ENCODE measurements around the gene HSBP1L1. TPM values are rescaled to one million over a fixed set of nuclear protein-coding genes. Genes with fewer than 3 reads are reported as not detected.
"Not testable (repeated sequence)": the region's sequence is repeated elsewhere in the genome, so short reads cannot be mapped to it uniquely, and the experiment has no call there.

Gene HSBP1L1
- total and polyA plus RNA-seq, 4 experiments from 2014 or later = 12.7 to 34.8 (median 24.5) TPM

- intact Hi-C loops (cut with micrococcal nuclease) = no loop called here
- no peaks in the 10 kb centered on the region for H3K36me3 ChIP-seq (ENCODE audit: insufficient read depth, low read length)
- Mint-ChIP-seq H3K4me1 (no peaks in the 10 kb centered on the region), H3K4me3 (no peak overlapping the region), H3K27me3 (peaks cover 0 to 3% of the 10 kb centered on the region in 2 donors), H3K36me3 (peaks cover 7 to 13% of the 10 kb centered on the region in 2 donors), H3K9me3 (peaks cover 0 to 53% (median 21%) of the 10 kb centered on the region in 8 donors), H3K27ac (peak overlapping the region in 1 of 7 donors; percentile 67)
- H3K4me1 ChIP-seq (ENCODE audit: insufficient read depth, low read length) = no peaks in the 10 kb centered on the region
- ChIA-PET POLR2A (ENCODE audit: partially characterized antibody) (no interaction called here), CTCF (ENCODE audit: partially characterized antibody) (no interaction called here)
- H3K4me3 ChIP-seq (ENCODE audit: low read length in 2 of 2) = no peak overlapping the region
- no peaks in the 10 kb centered on the region for H3K9me3 ChIP-seq (ENCODE audit: control insufficient read depth in 1 of 2, low read length in 2 of 2)
- no peak for DNase-seq
- H3K27me3 ChIP-seq (ENCODE audit: insufficient read depth, low read length) = no peaks in the 10 kb centered on the region
- H3K27ac ChIP-seq (ENCODE audit: low read depth, low read length) = no peak overlapping the region
Measured at GRCh38 chr18:80004600-80005342, 40.3 kb downstream of the HSBP1L1 start.

DNA sequence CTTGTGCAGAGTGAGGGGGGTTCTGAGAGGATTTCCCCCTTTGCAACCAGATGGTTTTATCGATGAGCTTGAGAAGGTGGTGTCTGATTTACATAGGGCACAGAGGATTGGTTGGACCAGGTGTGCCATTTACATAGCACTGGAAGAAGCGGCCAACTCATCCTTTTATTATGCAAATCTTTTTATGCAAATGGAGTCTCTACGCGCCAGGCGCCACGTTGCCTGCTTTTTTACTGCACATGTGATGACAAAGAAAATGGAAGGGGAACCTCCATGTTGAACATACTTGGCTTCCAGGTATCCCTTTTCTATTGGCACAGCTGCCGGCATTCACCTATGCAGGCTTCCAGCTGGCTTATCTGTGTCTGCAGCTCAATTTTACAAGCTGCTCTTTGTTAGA lies 42.3 kb downstream of the HSBP1L1 start:
- H3K27me3 ChIP-seq (ENCODE audit: insufficient read depth, low read length) = no peaks in the 10 kb centered on the region
- CTCF ChIA-PET (ENCODE audit: partially characterized antibody) = no interaction called here

GRCh38 chr18:80009661-80010550 lies 45.5 kb downstream of the HSBP1L1 start:
- H3K4me1 Mint-ChIP-seq = no peaks in the 10 kb centered on the region
- H3K36me3 ChIP-seq (ENCODE audit: insufficient read depth, low read length) = no peaks in the 10 kb centered on the region
- no peak overlapping the region for H3K4me3 ChIP-seq (ENCODE audit: low read length in 2 of 2)
- no peaks in the 10 kb centered on the region for H3K27me3 Mint-ChIP-seq
- H3K9me3 ChIP-seq (ENCODE audit: control insufficient read depth in 1 of 2, low read length in 2 of 2) = no peaks in the 10 kb centered on the region
- DNase-seq = no peak
- H3K36me3 Mint-ChIP-seq = peaks cover 11 to 15% of the 10 kb centered on the region in 2 donors
- intact Hi-C loops (cut with micrococcal nuclease) = no loop called here
- peaks cover 0 to 55% (median 33%) of the 10 kb centered on the region in 8 donors for H3K9me3 Mint-ChIP-seq
- H3K4me1 ChIP-seq (ENCODE audit: insufficient read depth, low read length) = no peaks in the 10 kb centered on the region
- H3K4me3 Mint-ChIP-seq = no peak overlapping the region
- no peaks in the 10 kb centered on the region for H3K27me3 ChIP-seq (ENCODE audit: insufficient read depth, low read length)
- ChIA-PET POLR2A (ENCODE audit: partially characterized antibody) (no interaction called here), CTCF (ENCODE audit: partially characterized antibody) (no interaction called here)
- H3K27ac Mint-ChIP-seq = no peak overlapping the region
- H3K27ac ChIP-seq (ENCODE audit: low read depth, low read length) = no peak overlapping the region

More for the DNA sequence above, 42.3 kb downstream of the HSBP1L1 start:
- Mint-ChIP-seq H3K9me3 (peaks cover 0 to 55% (median 23%) of the 10 kb centered on the region in 8 donors), H3K4me3 (no peak overlapping the region), H3K36me3 (peaks cover 5 to 8% of the 10 kb centered on the region in 2 donors), H3K27me3 (no peaks in the 10 kb centered on the region), H3K27ac (no peak overlapping the region), H3K4me1 (no peaks in the 10 kb centered on the region)
- Histone ChIP-seq H3K4me3 (ENCODE audit: low read length in 2 of 2) (no peak overlapping the region), H3K9me3 (ENCODE audit: control insufficient read depth in 1 of 2, low read length in 2 of 2) (no peaks in the 10 kb centered on the region), H3K36me3 (ENCODE audit: insufficient read depth, low read length) (no peaks in the 10 kb centered on the region), H3K27ac (ENCODE audit: low read depth, low read length) (no peak overlapping the region), H3K4me1 (ENCODE audit: insufficient read depth, low read length) (no peaks in the 10 kb centered on the region)
- POLR2A ChIA-PET (ENCODE audit: partially characterized antibody) = no interaction called here
- no peak for DNase-seq
- intact Hi-C loops (cut with micrococcal nuclease) = no loop called here

DNA sequence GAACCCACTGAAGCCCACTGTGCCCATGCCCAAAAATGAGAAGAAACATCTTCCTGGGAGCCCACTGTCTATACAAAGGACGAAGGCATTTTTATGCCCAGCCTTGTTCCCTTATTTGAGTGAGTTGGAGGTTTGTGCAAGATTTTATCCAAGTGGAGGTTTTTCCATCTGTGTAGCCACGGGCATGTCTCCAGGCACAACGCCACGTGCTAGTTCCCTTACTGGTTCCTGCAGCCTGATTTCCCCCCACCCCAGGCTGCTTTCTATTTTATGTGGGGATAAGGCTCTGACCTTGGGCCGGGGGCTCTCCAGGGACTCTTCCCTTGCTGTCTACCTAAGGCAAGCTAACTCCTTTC lies 46.1 kb downstream of the HSBP1L1 start:
- no peaks in the 10 kb centered on the region for H3K9me3 ChIP-seq (ENCODE audit: control insufficient read depth in 1 of 2, low read length in 2 of 2)
- POLR2A ChIA-PET (ENCODE audit: partially characterized antibody) = no interaction called here

DNA sequence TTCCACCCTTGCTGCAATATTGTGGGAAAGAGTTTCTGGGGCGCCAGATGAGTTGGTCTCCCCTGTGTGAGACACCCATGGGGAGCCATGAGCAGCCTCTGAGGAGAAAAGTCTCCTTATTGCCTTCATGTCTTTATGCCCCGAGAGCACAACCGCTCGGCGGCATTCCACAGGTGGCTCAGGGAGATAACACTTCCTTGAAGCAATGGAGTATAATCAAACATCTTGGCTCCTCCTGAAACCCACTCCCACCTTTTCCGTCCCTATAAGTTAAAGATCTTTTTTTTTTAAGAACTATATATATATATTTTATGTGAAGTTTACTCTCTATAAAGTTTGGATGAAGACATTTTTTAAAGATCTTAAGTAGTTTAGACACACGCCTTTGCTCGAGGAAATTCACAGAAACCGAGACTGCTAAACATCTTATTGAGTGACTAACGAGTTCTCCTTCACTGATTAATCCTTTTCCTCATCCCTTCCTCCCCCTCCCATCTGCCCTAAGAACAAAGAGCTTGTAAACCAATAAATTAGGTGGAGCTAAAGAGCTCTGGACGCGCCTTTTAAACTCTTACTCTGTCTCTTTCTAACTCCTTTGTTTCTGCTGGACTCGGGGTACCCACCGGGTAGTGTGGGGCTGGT lies 47.2 kb downstream of the HSBP1L1 start:
- intact Hi-C loops (cut with micrococcal nuclease); H3K36me3 ChIP-seq (ENCODE audit: insufficient read depth, low read length); DNase-seq; H3K4me1 Mint-ChIP-seq; H3K27me3 ChIP-seq (ENCODE audit: insufficient read depth, low read length); H3K27ac ChIP-seq (ENCODE audit: low read depth, low read length); H3K4me3 ChIP-seq (ENCODE audit: low read length in 2 of 2); H3K4me3 Mint-ChIP-seq; CTCF ChIA-PET (ENCODE audit: partially characterized antibody); POLR2A ChIA-PET (ENCODE audit: partially characterized antibody); H3K27me3 Mint-ChIP-seq; H3K9me3 ChIP-seq (ENCODE audit: control insufficient read depth in 1 of 2, low read length in 2 of 2); H3K4me1 ChIP-seq (ENCODE audit: insufficient read depth, low read length): not testable (repeated sequence)
- Mint-ChIP-seq H3K9me3 (peaks cover 0 to 55% (median 32%) of the 10 kb centered on the region in 8 donors), H3K27ac (peak overlapping the region in 1 of 7 donors; percentile 43), H3K36me3 (peaks cover 11 to 15% of the 10 kb centered on the region in 2 donors)

More for the DNA sequence above, 46.1 kb downstream of the HSBP1L1 start:
- H3K4me3 ChIP-seq (ENCODE audit: low read length in 2 of 2) = no peak overlapping the region
- Mint-ChIP-seq H3K36me3 (peaks cover 11 to 15% of the 10 kb centered on the region in 2 donors), H3K4me3 (no peak overlapping the region), H3K4me1 (no peaks in the 10 kb centered on the region), H3K9me3 (peaks cover 0 to 55% (median 33%) of the 10 kb centered on the region in 8 donors), H3K27ac (no peak overlapping the region), H3K27me3 (no peaks in the 10 kb centered on the region)
- intact Hi-C loops (cut with micrococcal nuclease) = no loop called here
- CTCF ChIA-PET (ENCODE audit: partially characterized antibody) = no interaction called here
- H3K27ac ChIP-seq (ENCODE audit: low read depth, low read length) = no peak overlapping the region
- no peak for DNase-seq
- H3K27me3 ChIP-seq (ENCODE audit: insufficient read depth, low read length) = no peaks in the 10 kb centered on the region
- no peaks in the 10 kb centered on the region for H3K36me3 ChIP-seq (ENCODE audit: insufficient read depth, low read length)
- no peaks in the 10 kb centered on the region for H3K4me1 ChIP-seq (ENCODE audit: insufficient read depth, low read length)

- peaks cover 0 to 51% (median 31%) of the 10 kb centered on the region in 8 donors for H3K9me3 Mint-ChIP-seq
- no peaks in the 10 kb centered on the region for H3K4me1 ChIP-seq (ENCODE audit: insufficient read depth, low read length)
- intact Hi-C loops (cut with micrococcal nuclease) = no loop called here
- H3K36me3 Mint-ChIP-seq = peaks cover 10 to 15% of the 10 kb centered on the region in 2 donors
- H3K27me3 Mint-ChIP-seq = no peaks in the 10 kb centered on the region
- H3K27ac ChIP-seq (ENCODE audit: low read depth, low read length) = no peak overlapping the region
- no peaks in the 10 kb centered on the region for H3K27me3 ChIP-seq (ENCODE audit: insufficient read depth, low read length)
- no peaks in the 10 kb centered on the region for H3K4me1 Mint-ChIP-seq
- no peak for DNase-seq
- no peak overlapping the region for H3K4me3 Mint-ChIP-seq
- H3K27ac Mint-ChIP-seq = no peak overlapping the region
- H3K4me3 ChIP-seq (ENCODE audit: low read length in 2 of 2) = no peak overlapping the region
- no peaks in the 10 kb centered on the region for H3K9me3 ChIP-seq (ENCODE audit: control insufficient read depth in 1 of 2, low read length in 2 of 2)
- ChIA-PET POLR2A (ENCODE audit: partially characterized antibody) (no interaction called here), CTCF (ENCODE audit: partially characterized antibody) (interaction anchor here (0.7 kb wide), 1 partner anchor 26 kb away, joined by 3 read pairs; no protein-coding TSS in a partner anchor)
- no peaks in the 10 kb centered on the region for H3K36me3 ChIP-seq (ENCODE audit: insufficient read depth, low read length)
Measured at GRCh38 chr18:80012714-80013113, 48.3 kb downstream of the HSBP1L1 start.
